ENCODE measurements around the gene NUDCD3.

DNA sequence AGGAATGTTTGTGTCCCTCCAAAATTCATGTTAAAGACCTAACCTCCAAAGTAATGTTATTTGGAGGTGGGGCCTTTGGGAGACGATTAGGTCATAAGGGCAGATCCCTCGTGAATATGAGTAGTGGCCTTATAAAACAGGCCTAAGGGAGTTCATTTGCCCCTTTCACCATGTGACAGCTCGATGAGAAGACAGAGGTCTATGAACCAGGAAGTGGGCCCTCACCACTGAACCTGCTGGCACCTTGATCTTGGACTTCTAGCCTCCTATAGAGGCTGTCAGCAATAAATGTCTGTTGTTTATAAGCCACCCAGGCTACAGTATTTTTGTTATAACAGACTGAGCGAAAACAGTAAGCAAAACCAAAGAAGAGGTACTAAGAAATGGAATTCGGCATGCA is 14.1 kb downstream of the NUDCD3 start:
- TF ChIP-seq POLR2A (IDR thresholded peaks at IDR 0.05), result no peak
- TF ChIP-seq EP300 (IDR thresholded peaks at IDR 0.05), result no peak
- TF ChIP-seq POLR2AphosphoS5 (IDR thresholded peaks at IDR 0.05), result no peak

Data from sigmoid colon (tissue), 4 donors.